PC-9 (cell line): ENCODE results near the gene MXRA8.

Source experiments
- EZH2 ChIP-seq: fragments of 200-600 bp; sonication (generic); IDR thresholded peaks from 2 replicates; pipeline ENCODE4 v1.8.0; 2017; ENCODE audit warnings: antibody characterized with exemption, low read depth
- TF ChIP-seq, protein P1 (sequence below): fragments of 200-600 bp; sonication (generic); conservative IDR thresholded peaks from 2 replicates; pipeline ENCODE4 v1.6.1; 2017; ENCODE audit warnings: mixed run types, antibody characterized with exemption, mild to moderate bottlenecking, moderate library complexity

GRCh38 chr1:1330366-1331067 is 27.8 kb downstream of the MXRA8 start:
- TF ChIP-seq, protein P1, sequence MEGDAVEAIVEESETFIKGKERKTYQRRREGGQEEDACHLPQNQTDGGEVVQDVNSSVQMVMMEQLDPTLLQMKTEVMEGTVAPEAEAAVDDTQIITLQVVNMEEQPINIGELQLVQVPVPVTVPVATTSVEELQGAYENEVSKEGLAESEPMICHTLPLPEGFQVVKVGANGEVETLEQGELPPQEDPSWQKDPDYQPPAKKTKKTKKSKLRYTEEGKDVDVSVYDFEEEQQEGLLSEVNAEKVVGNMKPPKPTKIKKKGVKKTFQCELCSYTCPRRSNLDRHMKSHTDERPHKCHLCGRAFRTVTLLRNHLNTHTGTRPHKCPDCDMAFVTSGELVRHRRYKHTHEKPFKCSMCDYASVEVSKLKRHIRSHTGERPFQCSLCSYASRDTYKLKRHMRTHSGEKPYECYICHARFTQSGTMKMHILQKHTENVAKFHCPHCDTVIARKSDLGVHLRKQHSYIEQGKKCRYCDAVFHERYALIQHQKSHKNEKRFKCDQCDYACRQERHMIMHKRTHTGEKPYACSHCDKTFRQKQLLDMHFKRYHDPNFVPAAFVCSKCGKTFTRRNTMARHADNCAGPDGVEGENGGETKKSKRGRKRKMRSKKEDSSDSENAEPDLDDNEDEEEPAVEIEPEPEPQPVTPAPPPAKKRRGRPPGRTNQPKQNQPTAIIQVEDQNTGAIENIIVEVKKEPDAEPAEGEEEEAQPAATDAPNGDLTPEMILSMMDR: no peak
- no peak for TF ChIP-seq EZH2
